Brain microvascular endothelial cell (primary cell): ENCODE results near the gene DACH1.

Source experiments
- DNase-seq: peaks from one replicate; pipeline ENCODE4 v3.0.0-alpha.2; 2020
- H3K27ac ChIP-seq: fragments of 250-450 bp; sonication (Bioruptor Pico); 2 replicates; pipeline ENCODE4 v1.5.1; 2020; ENCODE audit warnings: mild to moderate bottlenecking, moderate library complexity
- H3K27me3 ChIP-seq: fragments of 250-450 bp; sonication (Bioruptor Pico); replicated peaks from 2 replicates; pipeline ENCODE4 v1.5.1; 2020; ENCODE audit warnings: mild to moderate bottlenecking
- H3K36me3 ChIP-seq: fragments of 250-450 bp; sonication (Bioruptor Pico); replicated peaks from 2 replicates; pipeline ENCODE4 v1.5.1; 2020; ENCODE audit warnings: mild to moderate bottlenecking
- H3K4me3 ChIP-seq: 2 replicates; pipeline ENCODE4 v1.5.1; 2011; ENCODE audit warnings: low read depth, mild to moderate bottlenecking, control low read depth, low read length, moderate library complexity
- CTCF ChIP-seq: IDR thresholded peaks from 2 replicates; pipeline ENCODE4 v1.5.1; 2011; ENCODE audit warnings: low read depth, mild to moderate bottlenecking, moderate library complexity, low read length, control low read depth, inconsistent platforms; ENCODE audit errors: missing control alignments
- in situ Hi-C: cut with HindIII; loops from 2 replicates; pipeline ENCODE4 v1.10.0; 2017; ENCODE audit warnings: low sequenced_read_pairs, low pct_ligation_motif_present

DACH1 gene

DNA sequence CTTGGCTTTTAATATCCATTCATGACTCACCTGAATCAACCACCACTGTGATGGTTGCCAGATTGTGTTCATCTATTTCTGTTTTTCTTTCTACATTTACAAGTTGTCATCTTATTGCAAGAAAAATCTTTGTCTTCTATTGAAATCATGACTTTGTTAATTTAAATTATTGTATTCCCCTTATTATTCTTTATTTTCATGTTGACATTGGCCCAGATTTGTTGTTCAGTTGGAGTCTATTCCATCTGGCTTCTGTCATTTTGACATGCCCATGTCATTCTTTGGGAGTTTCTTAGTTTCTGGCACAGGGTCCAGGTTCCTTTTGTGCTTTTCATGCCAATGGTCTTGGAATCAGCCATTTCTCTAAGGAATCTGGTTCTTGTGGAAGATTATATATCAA lies 19.9 kb upstream of the DACH1 start:
- Histone ChIP-seq H3K27ac (no peak overlapping the region), H3K36me3 (no peaks in the 10 kb centered on the region), H3K4me3 (no peak overlapping the region), H3K27me3 (no peaks in the 10 kb centered on the region)
- DNase-seq = no peak
- no peak for TF ChIP-seq CTCF
- in situ Hi-C loops = no loop called here

GRCh38 chr13:71882120-71882519 lies 15.1 kb upstream of the DACH1 start:
- Histone ChIP-seq H3K4me3 (no peak overlapping the region), H3K27me3 (no peaks in the 10 kb centered on the region), H3K27ac (no peak overlapping the region), H3K36me3 (no peaks in the 10 kb centered on the region)
- no peak for TF ChIP-seq CTCF
- in situ Hi-C loops = no loop called here
- DNase-seq = no peak

GRCh38 chr13:71880753-71881541 lies 13.9 kb upstream of the DACH1 start:
- in situ Hi-C loops = no loop called here
- H3K4me3 ChIP-seq = no peak overlapping the region
- no peaks in the 10 kb centered on the region for H3K36me3 ChIP-seq
- TF ChIP-seq CTCF = no peak
- DNase-seq = peak; percentile 25
- H3K27ac ChIP-seq = no peak overlapping the region
- no peaks in the 10 kb centered on the region for H3K27me3 ChIP-seq

GRCh38 chr13:71879808-71880344 lies 12.9 kb upstream of the DACH1 start:
- Histone ChIP-seq H3K4me3 (no peak overlapping the region), H3K27ac (no peak overlapping the region), H3K36me3 (no peaks in the 10 kb centered on the region), H3K27me3 (no peaks in the 10 kb centered on the region)
- in situ Hi-C loops = no loop called here
- no peak for DNase-seq
- no peak for TF ChIP-seq CTCF

GRCh38 chr13:71879129-71879535 lies 12.1 kb upstream of the DACH1 start:
- H3K27me3 ChIP-seq = no peaks in the 10 kb centered on the region
- peak; percentile 21 for DNase-seq
- in situ Hi-C loops = no loop called here
- peak; percentile 72 for TF ChIP-seq CTCF
- no peaks in the 10 kb centered on the region for H3K36me3 ChIP-seq
- H3K27ac ChIP-seq = no peak overlapping the region
- H3K4me3 ChIP-seq = no peak overlapping the region
